ENCODE measurements around the gene SLC17A8. TPM values are rescaled to one million over a fixed set of nuclear protein-coding genes. Genes with fewer than 3 reads are reported as not detected.

SLC17A8 gene
- total and polyA plus RNA-seq, 2 donors (not counting 3 experiments of a cell fraction or from before 2014, with no cell fraction given): not detected

DNA sequence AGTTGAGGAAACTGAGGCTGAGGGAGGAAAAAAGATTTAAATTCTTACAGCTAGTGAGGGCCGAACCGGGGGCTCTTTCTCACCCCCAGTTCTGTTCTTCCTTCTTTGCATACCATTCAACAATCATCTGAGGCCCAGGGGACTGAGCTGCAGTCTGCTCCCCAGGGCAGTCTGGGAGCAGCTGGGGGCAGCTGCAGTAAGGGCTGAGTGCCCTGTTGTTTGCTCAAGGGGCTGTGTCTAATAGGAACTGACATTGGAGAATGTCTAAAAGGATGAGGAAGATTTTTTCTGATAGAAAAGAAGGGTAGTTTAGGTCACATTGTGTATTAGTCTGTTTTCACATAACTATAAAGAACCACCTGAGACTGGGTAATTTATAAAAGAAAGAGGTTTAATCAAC is 42.2 kb downstream of the SLC17A8 start:
- H3K4me2 ChIP-seq (ENCODE audit: insufficient read depth, low read length): no peak overlapping the region
- dilution Hi-C loops (cut with MboI; ENCODE audit: extremely low pct_ligation_motif_present, low sequenced_read_pairs): no loop called here
- CTCF ChIA-PET: interaction anchor here (1.4 kb wide), 1 partner anchor 10 kb away, joined by 3 read pairs; no protein-coding TSS in a partner anchor
- no peaks in the 10 kb centered on the region for H3K36me3 ChIP-seq (ENCODE audit: control insufficient read depth in 2 of 2, extremely low read depth in 1 of 2, insufficient read depth in 2 of 2, low read length in 2 of 2)
- H3K27me3 ChIP-seq (ENCODE audit: control insufficient read depth in 2 of 2, insufficient read depth in 2 of 2, low read length in 2 of 2): no peaks in the 10 kb centered on the region
- H4K20me1 ChIP-seq (replicated peaks; ENCODE audit: control insufficient read depth, extremely low read depth, insufficient read depth, low read length): no peaks in the 10 kb centered on the region
- H3K79me2 ChIP-seq (ENCODE audit: control insufficient read depth, insufficient read depth, low read length): no peaks in the 10 kb centered on the region
- no peak overlapping the region for H2AFZ ChIP-seq (ENCODE audit: low read depth, low read length)
- no peak overlapping the region for H3K9ac ChIP-seq (replicated peaks; ENCODE audit: extremely low read depth, insufficient read depth, low read length)
- intact Hi-C loops (cut with micrococcal nuclease): no loop called here
- no peak overlapping the region for H3K4me3 ChIP-seq (replicated peaks in 1 of 3; ENCODE audit: insufficient read depth in 1 of 3, low read depth in 1 of 3, low read length in 3 of 3)
- no peak for FAIRE-seq
- H3K9me3 ChIP-seq (replicated peaks; ENCODE audit: control insufficient read depth, insufficient read depth, low read length): no peaks in the 10 kb centered on the region
- no peak for DNase-seq (ENCODE audit: low read depth, low spot score)
- no peaks in the 10 kb centered on the region for H3K9me1 ChIP-seq (replicated peaks; ENCODE audit: control insufficient read depth, extremely low read depth, insufficient read depth, low read length)
- POLR2A ChIA-PET: no interaction called here
- no TSS peak for BruUV-seq (replicated peaks)
- no peak overlapping the region for H3K27ac ChIP-seq (ENCODE audit: insufficient read depth, low read depth, low read length)
- no peaks in the 10 kb centered on the region for H3K4me1 ChIP-seq (ENCODE audit: control insufficient read depth, extremely low read depth, insufficient read depth, low read length)
- TF ChIP-seq POLR2A (IDR thresholded peaks at IDR 0.05; ENCODE audit: low read depth, low read length): no peak
- TF ChIP-seq MYC (IDR thresholded peaks at IDR 0.05; ENCODE audit: low read depth, low read length): no peak

DNA sequence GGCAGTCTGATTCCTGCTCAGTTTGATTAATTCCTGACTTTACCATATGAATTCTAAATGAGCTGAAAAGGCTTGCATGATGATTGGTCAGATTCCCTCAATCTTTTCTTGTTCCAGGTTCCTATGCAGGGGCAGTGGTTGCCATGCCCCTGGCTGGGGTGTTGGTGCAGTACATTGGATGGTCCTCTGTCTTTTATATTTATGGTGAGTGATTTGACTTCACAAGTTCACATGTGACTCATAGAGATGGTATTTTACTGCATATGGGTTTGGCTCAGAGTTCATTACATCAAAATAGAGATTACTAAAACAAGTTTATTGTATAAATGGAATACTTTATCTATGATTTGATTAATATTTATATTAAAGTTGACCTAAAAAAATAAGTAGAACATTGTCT is 44.8 kb downstream of the SLC17A8 start:
- POLR2A ChIA-PET: no interaction called here
- no TSS peak for BruUV-seq (replicated peaks)
- Histone ChIP-seq H3K9me1 (replicated peaks; ENCODE audit: control insufficient read depth, extremely low read depth, insufficient read depth, low read length) (no peaks in the 10 kb centered on the region), H3K27me3 (ENCODE audit: control insufficient read depth in 2 of 2, insufficient read depth in 2 of 2, low read length in 2 of 2) (no peaks in the 10 kb centered on the region), H3K36me3 (ENCODE audit: control insufficient read depth in 2 of 2, extremely low read depth in 1 of 2, insufficient read depth in 2 of 2, low read length in 2 of 2) (no peaks in the 10 kb centered on the region), H2AFZ (ENCODE audit: low read depth, low read length) (no peak overlapping the region), H3K9ac (replicated peaks; ENCODE audit: extremely low read depth, insufficient read depth, low read length) (no peak overlapping the region), H3K4me3 (replicated peaks in 1 of 3; ENCODE audit: insufficient read depth in 1 of 3, low read depth in 1 of 3, low read length in 3 of 3) (no peak overlapping the region), H4K20me1 (replicated peaks; ENCODE audit: control insufficient read depth, extremely low read depth, insufficient read depth, low read length) (no peaks in the 10 kb centered on the region), H3K79me2 (ENCODE audit: control insufficient read depth, insufficient read depth, low read length) (no peaks in the 10 kb centered on the region), H3K4me1 (ENCODE audit: control insufficient read depth, extremely low read depth, insufficient read depth, low read length) (no peaks in the 10 kb centered on the region), H3K4me2 (ENCODE audit: insufficient read depth, low read length) (no peak overlapping the region), H3K9me3 (replicated peaks; ENCODE audit: control insufficient read depth, insufficient read depth, low read length) (no peaks in the 10 kb centered on the region), H3K27ac (ENCODE audit: insufficient read depth, low read depth, low read length) (no peak overlapping the region)
- dilution Hi-C loops (cut with MboI; ENCODE audit: extremely low pct_ligation_motif_present, low sequenced_read_pairs): no loop called here
- intact Hi-C loops (cut with micrococcal nuclease): loop anchor here (5.0 to 10.0 kb wide), 3 partner anchors 151 to 347 kb away; no protein-coding TSS in a partner anchor
- no peak for TF ChIP-seq POLR2AphosphoS5 (IDR thresholded peaks at IDR 0.05; ENCODE audit: insufficient read depth, low read depth, low read length)
- TF ChIP-seq, protein P1, sequence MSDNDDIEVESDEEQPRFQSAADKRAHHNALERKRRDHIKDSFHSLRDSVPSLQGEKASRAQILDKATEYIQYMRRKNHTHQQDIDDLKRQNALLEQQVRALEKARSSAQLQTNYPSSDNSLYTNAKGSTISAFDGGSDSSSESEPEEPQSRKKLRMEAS (IDR thresholded peaks at IDR 0.05; ENCODE audit: insufficient read depth, insufficient read length): no peak
- TF ChIP-seq EZH2 (IDR thresholded peaks at IDR 0.05; ENCODE audit: borderline replicate concordance, low read depth, low read length, severe bottlenecking): no peak
- TF ChIP-seq FOS (IDR thresholded peaks at IDR 0.05; ENCODE audit: borderline replicate concordance, insufficient read depth, low read length): no peak
- no peak for TF ChIP-seq JUN (IDR thresholded peaks at IDR 0.05; ENCODE audit: borderline replicate concordance, insufficient read depth, insufficient read length, low read depth)
- TF ChIP-seq, protein P2, sequence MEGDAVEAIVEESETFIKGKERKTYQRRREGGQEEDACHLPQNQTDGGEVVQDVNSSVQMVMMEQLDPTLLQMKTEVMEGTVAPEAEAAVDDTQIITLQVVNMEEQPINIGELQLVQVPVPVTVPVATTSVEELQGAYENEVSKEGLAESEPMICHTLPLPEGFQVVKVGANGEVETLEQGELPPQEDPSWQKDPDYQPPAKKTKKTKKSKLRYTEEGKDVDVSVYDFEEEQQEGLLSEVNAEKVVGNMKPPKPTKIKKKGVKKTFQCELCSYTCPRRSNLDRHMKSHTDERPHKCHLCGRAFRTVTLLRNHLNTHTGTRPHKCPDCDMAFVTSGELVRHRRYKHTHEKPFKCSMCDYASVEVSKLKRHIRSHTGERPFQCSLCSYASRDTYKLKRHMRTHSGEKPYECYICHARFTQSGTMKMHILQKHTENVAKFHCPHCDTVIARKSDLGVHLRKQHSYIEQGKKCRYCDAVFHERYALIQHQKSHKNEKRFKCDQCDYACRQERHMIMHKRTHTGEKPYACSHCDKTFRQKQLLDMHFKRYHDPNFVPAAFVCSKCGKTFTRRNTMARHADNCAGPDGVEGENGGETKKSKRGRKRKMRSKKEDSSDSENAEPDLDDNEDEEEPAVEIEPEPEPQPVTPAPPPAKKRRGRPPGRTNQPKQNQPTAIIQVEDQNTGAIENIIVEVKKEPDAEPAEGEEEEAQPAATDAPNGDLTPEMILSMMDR (IDR thresholded peaks at IDR 0.05; ENCODE audit: extremely low read depth in 1 of 2, insufficient read depth in 1 of 2, low read depth in 1 of 2, low read length in 2 of 2): no peak
- TF ChIP-seq GATA2 (IDR thresholded peaks at IDR 0.05; ENCODE audit: insufficient read depth, insufficient read length, low read depth, low read length): no peak
- TF ChIP-seq MYC (IDR thresholded peaks at IDR 0.05; ENCODE audit: low read depth, low read length): no peak
- TF ChIP-seq POLR2A (IDR thresholded peaks at IDR 0.05; ENCODE audit: low read depth, low read length): no peak
- peak; percentile 59 for FAIRE-seq
- CTCF ChIA-PET: interaction anchor here (1.3 to 2.8 kb wide), 2 partner anchors 14 to 167 kb away, joined by 3 to 11 read pairs; no protein-coding TSS in a partner anchor
- DNase-seq (ENCODE audit: low read depth, low spot score): peak; percentile 35

Data from endothelial cell of umbilical vein (primary cell).